AG04450 (cell line): Measurements from ENCODE around the gene RAB4B. TPM values are rescaled to one million over a fixed set of nuclear protein-coding genes. Genes with fewer than 3 reads are reported as not detected.

Source experiments
- CTCF ChIA-PET: fragments of 300-600, 350-600 bp; formaldehyde crosslinking; extraction: SDS; loops from one replicate; lab custom pipeline; 2022; ENCODE audit warnings: antibody characterized with exemption, inconsistent platforms; lab: Charles Lee
- POLR2A ChIA-PET: fragments of 350-600 bp; formaldehyde crosslinking; extraction: SDS; loops from one replicate; lab custom pipeline; 2021; ENCODE audit warnings: antibody characterized with exemption, inconsistent platforms; lab: Yijun Ruan, JAX
- DNase-seq: peaks from one replicate; pipeline ENCODE4 v3.0.0-alpha.2; 2011; ENCODE audit warnings: low read depth, low spot score
- H3K27ac ChIP-seq: one replicate; pipeline ENCODE4 v1.5.1; 2012; ENCODE audit warnings: low read depth, low read length, control low read depth
- H3K27me3 ChIP-seq: one replicate; pipeline ENCODE4 v1.6.0; 2012; ENCODE audit warnings: low read length; ENCODE audit not compliant: control insufficient read depth, insufficient read depth
- H3K4me3 ChIP-seq: 2 replicates; pipeline ENCODE4 v1.5.1; 2011; ENCODE audit warnings: mild to moderate bottlenecking, low read depth, low read length, control low read depth
- H3K9me3 ChIP-seq: 2 replicates; pipeline ENCODE4 v1.5.1; 2012; ENCODE audit warnings: low read length; ENCODE audit not compliant: control insufficient read depth, insufficient read depth
- polyA plus RNA-seq: library from polyadenylated mRNA; depleted of rRNA; stranded (reverse); fragments of >200 nt; gene quantifications from 2 replicates; pipeline ENCODE4 v1.2.3, GENCODE V29; 2011
- TF ChIP-seq, protein P1 (sequence below): IDR thresholded peaks from 2 replicates; pipeline ENCODE4 v1.5.1; 2011; ENCODE audit warnings: low read depth, low read length, control low read depth, inconsistent platforms

RAB4B gene
- polyA plus RNA-seq, 1 experiment = 14.0 TPM

DNA sequence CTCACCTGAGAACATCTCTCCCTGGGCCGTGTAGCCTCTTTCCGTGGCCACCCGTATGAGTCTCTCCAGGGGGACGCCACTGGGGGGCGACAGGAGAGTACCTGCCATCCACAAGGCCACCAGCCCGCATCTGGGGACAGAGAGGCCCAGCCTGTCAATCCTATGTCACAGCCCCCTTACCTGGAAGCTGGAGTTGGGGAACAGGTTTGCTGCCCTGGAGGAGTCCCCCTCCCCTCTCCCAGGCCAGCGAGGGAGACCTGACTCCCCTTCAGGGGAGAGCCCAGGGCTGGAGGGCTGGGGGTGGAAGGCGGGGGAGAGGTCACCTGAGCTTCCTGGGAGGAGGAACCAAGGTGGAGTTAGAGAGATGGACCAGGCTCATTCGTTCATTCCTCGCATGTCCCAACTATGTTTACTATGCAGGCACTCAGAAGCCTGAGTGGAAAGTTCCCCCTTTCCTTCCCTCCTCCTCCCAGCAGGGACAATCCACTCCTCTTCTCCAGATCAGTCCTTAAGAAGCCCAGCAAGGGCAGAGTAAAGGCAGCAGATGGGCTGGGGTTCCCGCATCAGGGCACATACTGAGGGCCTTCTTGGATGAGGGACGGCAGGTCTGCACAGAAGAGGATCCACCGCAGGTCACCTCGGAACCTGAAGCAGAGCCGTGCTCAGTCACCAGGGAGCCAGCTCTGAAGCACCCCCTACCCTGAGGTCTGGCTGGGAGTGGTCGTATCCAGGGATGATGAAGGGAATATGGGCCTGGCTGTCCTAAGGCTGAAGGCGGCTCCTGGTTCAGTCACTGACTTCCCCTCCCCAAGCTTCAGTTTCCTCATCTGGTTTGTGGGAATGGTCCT lies 33.3 kb upstream of the RAB4B start:
- no peak for DNase-seq
- TF ChIP-seq, protein P1, sequence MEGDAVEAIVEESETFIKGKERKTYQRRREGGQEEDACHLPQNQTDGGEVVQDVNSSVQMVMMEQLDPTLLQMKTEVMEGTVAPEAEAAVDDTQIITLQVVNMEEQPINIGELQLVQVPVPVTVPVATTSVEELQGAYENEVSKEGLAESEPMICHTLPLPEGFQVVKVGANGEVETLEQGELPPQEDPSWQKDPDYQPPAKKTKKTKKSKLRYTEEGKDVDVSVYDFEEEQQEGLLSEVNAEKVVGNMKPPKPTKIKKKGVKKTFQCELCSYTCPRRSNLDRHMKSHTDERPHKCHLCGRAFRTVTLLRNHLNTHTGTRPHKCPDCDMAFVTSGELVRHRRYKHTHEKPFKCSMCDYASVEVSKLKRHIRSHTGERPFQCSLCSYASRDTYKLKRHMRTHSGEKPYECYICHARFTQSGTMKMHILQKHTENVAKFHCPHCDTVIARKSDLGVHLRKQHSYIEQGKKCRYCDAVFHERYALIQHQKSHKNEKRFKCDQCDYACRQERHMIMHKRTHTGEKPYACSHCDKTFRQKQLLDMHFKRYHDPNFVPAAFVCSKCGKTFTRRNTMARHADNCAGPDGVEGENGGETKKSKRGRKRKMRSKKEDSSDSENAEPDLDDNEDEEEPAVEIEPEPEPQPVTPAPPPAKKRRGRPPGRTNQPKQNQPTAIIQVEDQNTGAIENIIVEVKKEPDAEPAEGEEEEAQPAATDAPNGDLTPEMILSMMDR = no peak
- H3K27me3 ChIP-seq = no peaks in the 10 kb centered on the region
- CTCF ChIA-PET = interaction anchor here (1.7 kb wide), 1 partner anchor 61 kb away, joined by 4 read pairs; no protein-coding TSS in a partner anchor
- H3K27ac ChIP-seq = peak overlapping the region; percentile 42
- POLR2A ChIA-PET = interaction anchor here (1.1 to 1.5 kb wide), 3 partner anchors 28 to 82 kb away, joined by 3 to 5 read pairs (median 4); partner anchors contain the start of genes COQ8B and ITPKC
- no peaks in the 10 kb centered on the region for H3K9me3 ChIP-seq
- H3K4me3 ChIP-seq = no peak overlapping the region

DNA sequence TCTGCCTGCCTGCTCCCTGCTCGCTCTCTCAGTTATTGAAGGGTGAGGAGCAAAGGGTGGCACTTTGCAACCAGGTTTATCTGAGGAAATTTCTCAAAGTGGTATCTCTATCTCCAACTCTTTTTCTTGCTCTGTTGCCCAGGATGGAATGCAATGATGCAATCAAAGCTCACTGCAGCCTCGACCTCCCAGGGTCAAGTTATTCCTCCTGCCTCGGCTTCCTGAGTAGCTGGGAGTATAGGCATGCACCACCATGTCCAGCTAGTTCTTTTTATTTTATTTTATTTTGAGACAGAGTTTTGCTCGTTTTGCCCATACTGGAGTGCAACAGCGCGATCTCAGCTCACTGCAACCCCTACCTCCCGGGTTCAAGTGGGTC lies 32.7 kb upstream of the RAB4B start:
- Histone ChIP-seq H3K4me3 (no peak overlapping the region), H3K9me3 (no peaks in the 10 kb centered on the region), H3K27ac (peak overlapping the region; percentile 42), H3K27me3 (no peaks in the 10 kb centered on the region)
- TF ChIP-seq, protein P1 = no peak
- ChIA-PET POLR2A (interaction anchor here (1.1 to 1.5 kb wide), 3 partner anchors 28 to 82 kb away, joined by 3 to 5 read pairs (median 4); partner anchors contain the start of genes COQ8B and ITPKC), CTCF (interaction anchor here (1.7 kb wide), 1 partner anchor 61 kb away, joined by 4 read pairs; no protein-coding TSS in a partner anchor)
- peak; percentile 24 for DNase-seq

DNA sequence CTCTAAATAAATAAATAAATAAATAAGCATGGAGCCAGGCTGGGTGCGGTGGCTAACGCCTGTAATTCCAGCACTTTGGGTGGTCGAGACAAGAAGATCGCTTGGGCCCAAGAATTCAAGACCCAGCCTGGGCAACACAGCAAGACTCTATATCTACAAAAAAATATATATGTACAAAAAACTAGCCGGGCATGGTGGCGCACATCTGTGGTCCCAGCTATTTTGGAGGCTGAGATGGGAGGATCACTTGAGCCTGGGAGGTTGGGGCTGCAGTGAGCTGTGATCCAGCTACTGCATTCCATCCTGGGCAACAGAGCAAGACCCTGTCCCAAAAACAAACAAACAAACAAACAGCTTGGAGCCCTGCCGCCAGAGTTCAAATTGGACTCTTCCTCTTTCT lies 30.5 kb upstream of the RAB4B start:
- CTCF ChIA-PET = interaction anchor here (1.4 kb wide), 1 partner anchor 59 kb away, joined by 4 read pairs; no protein-coding TSS in a partner anchor
- H3K9me3 ChIP-seq = no peaks in the 10 kb centered on the region
- DNase-seq = no peak
- POLR2A ChIA-PET = no interaction called here
- H3K27me3 ChIP-seq = no peaks in the 10 kb centered on the region
- TF ChIP-seq, protein P1 = no peak
- no peak overlapping the region for H3K27ac ChIP-seq
- H3K4me3 ChIP-seq = no peak overlapping the region

DNA sequence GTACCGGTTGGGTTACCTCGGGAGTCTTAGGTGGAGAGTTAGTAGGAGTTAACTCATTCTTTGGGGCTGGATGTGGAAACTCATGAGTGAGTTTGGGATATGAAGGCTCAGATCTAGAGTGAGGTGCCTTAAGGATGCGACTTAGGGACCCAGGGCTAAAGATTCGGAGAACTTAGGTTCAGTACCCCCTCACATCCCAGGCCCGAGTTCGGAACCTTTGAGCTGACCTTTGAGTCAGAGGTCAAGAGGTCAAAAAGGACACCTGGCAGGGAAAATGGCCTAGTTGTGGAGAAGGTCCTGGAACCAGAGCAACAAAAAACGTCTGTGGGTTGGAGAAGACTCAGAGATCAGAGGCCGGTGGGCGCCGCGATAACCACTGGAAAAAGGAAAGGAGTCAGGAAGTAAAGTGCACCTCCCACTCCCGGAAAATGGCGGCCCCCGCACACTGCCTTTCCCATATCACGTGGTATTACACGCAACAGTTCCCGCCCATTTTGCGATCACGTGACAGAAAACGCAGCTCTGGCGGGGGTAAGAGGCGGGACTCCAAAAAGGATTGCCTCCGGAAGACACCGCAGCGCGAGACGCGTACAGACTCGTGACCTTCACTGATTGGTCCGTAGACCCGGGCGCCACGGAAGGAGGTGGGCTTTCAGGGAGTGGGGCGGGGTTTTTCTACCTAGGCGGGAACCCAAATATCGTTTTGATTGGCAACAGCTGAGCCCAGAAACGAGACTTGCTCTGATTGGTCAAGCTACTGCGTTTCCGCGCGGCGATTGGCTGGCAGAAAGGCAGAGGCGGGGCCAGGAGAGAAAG lies 27.8 kb upstream of the RAB4B start, which contains the start of gene ACTMAP:
Gene ACTMAP, minus strand, starts transcription at position 420 of the 816 bp plus-strand sequence. CDS start 674 bp downstream, outside the sequence.
- POLR2A ChIA-PET = interaction anchor here (0.6 to 1.8 kb wide), 10 partner anchors 9 to 105 kb away, joined by 3 to 28 read pairs (median 8); partner anchors contain the start of genes COQ8B, EGLN2, ITPKC and NUMBL
- Histone ChIP-seq H3K27ac (peak within 1 kb of the TSS; percentile 96), H3K4me3 (peak within 1 kb of the TSS; percentile 94), H3K27me3 (no peaks in the 10 kb centered on the region), H3K9me3 (no peaks in the 10 kb centered on the region)
- CTCF ChIA-PET = interaction anchor here (0.8 to 1.7 kb wide), 2 partner anchors 87 to 115 kb away, joined by 3 to 7 read pairs; no protein-coding TSS in a partner anchor
- TF ChIP-seq, protein P1 = no peak
- peak; percentile 100 for DNase-seq
